ENCODE data around the gene B3GALT5.

DNA sequence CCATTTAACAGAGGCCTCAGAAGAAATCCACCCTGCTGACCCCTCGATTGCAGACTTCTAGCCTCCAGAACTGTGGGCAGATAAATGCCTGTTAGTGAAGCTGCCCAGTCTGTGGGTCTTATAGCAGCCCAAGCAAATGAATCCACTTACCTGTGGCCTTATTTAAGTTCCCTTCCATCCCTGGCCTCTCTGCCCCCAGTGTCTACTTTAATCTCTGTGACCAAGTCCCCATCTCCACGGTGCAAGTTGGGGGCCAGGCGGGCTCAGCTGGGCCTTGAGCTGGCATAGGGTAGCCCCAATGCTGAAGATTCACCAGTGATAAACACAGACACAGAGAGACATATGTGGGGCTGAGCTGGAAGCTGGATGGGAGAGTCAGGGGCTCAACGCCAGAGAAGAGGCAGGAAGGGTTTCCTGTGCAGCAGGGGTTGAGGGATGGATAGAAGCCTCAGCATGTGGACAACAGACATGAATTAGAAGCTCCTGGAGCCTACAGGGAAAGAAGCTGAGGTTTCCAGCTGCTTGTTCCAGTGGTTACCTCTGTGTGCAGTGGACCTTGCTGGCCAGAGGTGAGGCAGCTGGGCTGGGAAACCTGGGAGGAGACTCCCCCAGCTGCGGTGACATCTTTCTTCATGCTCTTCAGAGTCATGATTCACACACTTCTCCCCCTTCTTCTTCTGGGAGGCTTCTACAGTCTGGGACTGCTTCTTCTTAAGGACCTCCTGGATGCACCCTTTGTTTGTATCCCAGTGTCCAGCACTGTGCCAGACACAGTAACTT lies 13.4 kb upstream of the B3GALT5 start:
- TF ChIP-seq, protein P1, sequence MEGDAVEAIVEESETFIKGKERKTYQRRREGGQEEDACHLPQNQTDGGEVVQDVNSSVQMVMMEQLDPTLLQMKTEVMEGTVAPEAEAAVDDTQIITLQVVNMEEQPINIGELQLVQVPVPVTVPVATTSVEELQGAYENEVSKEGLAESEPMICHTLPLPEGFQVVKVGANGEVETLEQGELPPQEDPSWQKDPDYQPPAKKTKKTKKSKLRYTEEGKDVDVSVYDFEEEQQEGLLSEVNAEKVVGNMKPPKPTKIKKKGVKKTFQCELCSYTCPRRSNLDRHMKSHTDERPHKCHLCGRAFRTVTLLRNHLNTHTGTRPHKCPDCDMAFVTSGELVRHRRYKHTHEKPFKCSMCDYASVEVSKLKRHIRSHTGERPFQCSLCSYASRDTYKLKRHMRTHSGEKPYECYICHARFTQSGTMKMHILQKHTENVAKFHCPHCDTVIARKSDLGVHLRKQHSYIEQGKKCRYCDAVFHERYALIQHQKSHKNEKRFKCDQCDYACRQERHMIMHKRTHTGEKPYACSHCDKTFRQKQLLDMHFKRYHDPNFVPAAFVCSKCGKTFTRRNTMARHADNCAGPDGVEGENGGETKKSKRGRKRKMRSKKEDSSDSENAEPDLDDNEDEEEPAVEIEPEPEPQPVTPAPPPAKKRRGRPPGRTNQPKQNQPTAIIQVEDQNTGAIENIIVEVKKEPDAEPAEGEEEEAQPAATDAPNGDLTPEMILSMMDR (IDR thresholded peaks at IDR 0.05), result no peak
- TF ChIP-seq EZH2 (IDR thresholded peaks at IDR 0.05; ENCODE audit: borderline replicate concordance, insufficient read depth, low read depth, low read length, poor library complexity, severe bottlenecking), result no peak

Data from B cell (primary cell).